H9 (cell line): ENCODE measurements around the gene SLC24A4. TPM values are rescaled to one million over a fixed set of nuclear protein-coding genes. Genes with fewer than 3 reads are reported as not detected.

Experiments used
- DNase-seq: peaks from one replicate; pipeline ENCODE4 v3.0.0-alpha.2; 2017
- H2AFZ ChIP-seq: one replicate; pipeline ENCODE4 v1.6.1; 2013; ENCODE audit warnings: mild to moderate bottlenecking, low read length, control low read depth, moderate library complexity
- H2AK5ac ChIP-seq: 2 replicates; pipeline ENCODE4 v1.6.1; 2013; ENCODE audit warnings: low read length, control low read depth, mixed read lengths; ENCODE audit not compliant: insufficient read length
- H2BK120ac ChIP-seq: one replicate; pipeline ENCODE4 v1.6.1; 2013; ENCODE audit warnings: low read depth, mild to moderate bottlenecking, low read length, control low read depth, inconsistent platforms; ENCODE audit not compliant: poor library complexity, severe bottlenecking
- H2BK12ac ChIP-seq: 2 replicates; pipeline ENCODE4 v1.6.1; 2013; ENCODE audit warnings: low read length, control low read depth, mixed read lengths, low read depth; ENCODE audit not compliant: insufficient read length
- H2BK15ac ChIP-seq: 2 replicates; pipeline ENCODE4 v1.6.1; 2013; ENCODE audit warnings: low read depth, low read length, control low read depth
- H2BK20ac ChIP-seq: one replicate; pipeline ENCODE4 v1.6.1; 2013; ENCODE audit warnings: low read depth, mild to moderate bottlenecking, low read length, control low read depth, inconsistent platforms; ENCODE audit not compliant: poor library complexity, severe bottlenecking
- H2BK5ac ChIP-seq: 2 replicates; pipeline ENCODE4 v1.6.1; 2013; ENCODE audit warnings: low read length, control low read depth, mixed read lengths; ENCODE audit not compliant: insufficient read length
- H3K14ac ChIP-seq: 2 replicates; pipeline ENCODE4 v1.6.1; 2013; ENCODE audit warnings: low read length, control low read depth; ENCODE audit not compliant: insufficient read depth
- H3K18ac ChIP-seq: 2 replicates; pipeline ENCODE4 v1.6.1; 2013; ENCODE audit warnings: low read depth, mild to moderate bottlenecking, mixed read lengths, low read length, control low read depth; ENCODE audit not compliant: insufficient read length
- H3K23ac ChIP-seq: 2 replicates; pipeline ENCODE4 v1.6.1; 2013; ENCODE audit warnings: low read length, control low read depth, mixed read lengths, low read depth; ENCODE audit not compliant: insufficient read length
- H3K23me2 ChIP-seq: 2 replicates; pipeline ENCODE4 v1.6.1; 2013; ENCODE audit warnings: low read depth, mild to moderate bottlenecking, mixed read lengths, low read length, control low read depth; ENCODE audit not compliant: insufficient read length, poor library complexity, severe bottlenecking
- H3K27ac ChIP-seq: 2 replicates; pipeline ENCODE4 v1.5.1; 2013; ENCODE audit warnings: low read length, control low read depth, mixed read lengths, low read depth; ENCODE audit not compliant: insufficient read length
- H3K27me3 ChIP-seq: 2 replicates; pipeline ENCODE4 v1.6.1; 2013; ENCODE audit warnings: low read length, control low read depth, inconsistent platforms; ENCODE audit not compliant: insufficient read depth
- H3K4ac ChIP-seq: 2 replicates; pipeline ENCODE4 v1.6.1; 2013; ENCODE audit warnings: low read depth, mild to moderate bottlenecking, control low read depth, inconsistent platforms, low read length, moderate library complexity
- H3K4me1 ChIP-seq: 2 replicates; pipeline ENCODE4 v1.6.1; 2013; ENCODE audit warnings: low read length, control low read depth, inconsistent platforms; ENCODE audit not compliant: insufficient read depth
- H3K4me2 ChIP-seq: 2 replicates; pipeline ENCODE4 v1.6.1; 2013; ENCODE audit warnings: low read length, control low read depth, mixed read lengths; ENCODE audit not compliant: insufficient read length, insufficient read depth
- H3K56ac ChIP-seq: 2 replicates; pipeline ENCODE4 v1.6.1; 2013; ENCODE audit warnings: low read depth, mild to moderate bottlenecking, mixed read lengths, low read length, control low read depth; ENCODE audit not compliant: insufficient read length
- H3K79me1 ChIP-seq: 2 replicates; pipeline ENCODE4 v1.6.1; 2013; ENCODE audit warnings: low read depth, mild to moderate bottlenecking, moderate library complexity, low read length, control low read depth, inconsistent platforms; ENCODE audit not compliant: insufficient read depth, poor library complexity, severe bottlenecking
- H3K79me2 ChIP-seq: 2 replicates; pipeline ENCODE4 v1.6.1; 2013; ENCODE audit warnings: low read length, control low read depth, inconsistent platforms; ENCODE audit not compliant: insufficient read depth
- H3K9ac ChIP-seq: 2 replicates; pipeline ENCODE4 v1.6.1; 2013; ENCODE audit warnings: low read length, control low read depth, mixed read lengths; ENCODE audit not compliant: insufficient read length; ENCODE audit errors: extremely low read depth
- H3K9me3 ChIP-seq: one replicate; pipeline ENCODE4 v1.6.1; 2013; ENCODE audit warnings: low read depth, low read length, inconsistent platforms; ENCODE audit not compliant: control insufficient read depth
- H3T11ph ChIP-seq: one replicate; pipeline ENCODE4 v1.6.1; 2013; ENCODE audit warnings: mild to moderate bottlenecking, low read length, control low read depth, inconsistent platforms
- H4K20me1 ChIP-seq: one replicate; pipeline ENCODE4 v1.6.1; 2013; ENCODE audit not compliant: control insufficient read depth, insufficient read length, insufficient read depth
- H4K5ac ChIP-seq: 2 replicates; pipeline ENCODE4 v1.6.1; 2013; ENCODE audit warnings: low read depth, mild to moderate bottlenecking, mixed read lengths, low read length, control low read depth; ENCODE audit not compliant: insufficient read length
- H4K8ac ChIP-seq: replicated peaks from 2 replicates; pipeline ENCODE4 v1.6.1; 2013; ENCODE audit warnings: low read length, control low read depth, mixed read lengths, low read depth; ENCODE audit not compliant: insufficient read length
- H4K91ac ChIP-seq: 2 replicates; pipeline ENCODE4 v1.6.1; 2013; ENCODE audit warnings: low read depth, mild to moderate bottlenecking, moderate library complexity, mixed read lengths, low read length, control low read depth; ENCODE audit not compliant: insufficient read length
- H3K27ac Mint-ChIP-seq, 3 experiments: 2 replicates in 2 of 3; 3 replicates in 1 of 3; pipeline ENCODE4 v1.8.0; 2020 to 2021; ENCODE audit warnings: mixed read lengths in 3 of 3, mild to moderate bottlenecking in 1 of 3, moderate library complexity in 1 of 3
- H3K27me3 Mint-ChIP-seq: 2 replicates; pipeline ENCODE4 v1.8.0; 2021; ENCODE audit warnings: low read depth, mild to moderate bottlenecking, moderate library complexity, mixed read lengths
- H3K36me3 Mint-ChIP-seq, 3 experiments: 2 replicates in 2 of 3; 3 replicates in 1 of 3; pipeline ENCODE4 v1.8.0; 2020 to 2021; ENCODE audit warnings: low read depth in 3 of 3, mixed read lengths in 3 of 3; ENCODE audit not compliant: insufficient read depth in 1 of 3
- H3K4me1 Mint-ChIP-seq, 2 experiments: 2 replicates each; pipeline ENCODE4 v1.8.0; 2020; ENCODE audit warnings: mixed read lengths in 2 of 2
- H3K4me3 Mint-ChIP-seq, 2 experiments: 2 replicates in 1 of 2; 3 replicates in 1 of 2; pipeline ENCODE4 v1.8.0; 2020 to 2021; ENCODE audit warnings: mild to moderate bottlenecking in 2 of 2, mixed read lengths in 2 of 2, moderate library complexity in 1 of 2
- H3K9me3 Mint-ChIP-seq, 2 experiments: 2 replicates in 1 of 2; 3 replicates in 1 of 2; pipeline ENCODE4 v1.8.0; 2020; ENCODE audit warnings: mild to moderate bottlenecking in 2 of 2, mixed read lengths in 2 of 2, moderate library complexity in 1 of 2
- CTCF ChIP-seq: fragments of 200-600 bp; sonication (generic); conservative IDR thresholded peaks from 3 replicates; pipeline ENCODE4 v1.8.0; 2021; ENCODE audit warnings: antibody characterized with exemption, mild to moderate bottlenecking
- WGBS: extraction: QIAGEN DNeasy Blood & Tissue Kit; methylation state at CpG from one replicate; pipeline ENCODE4 v1.1.7; 2013; ENCODE audit warnings: missing lambda C conversion rate, low lambda C conversion rate, mixed read lengths; ENCODE audit not compliant: insufficient read length; ENCODE audit errors: extremely low coverage; 5-methylcytosine and 5-hydroxymethylcytosine counted together
- total RNA-seq: library from RNA; stranded (reverse); gene quantifications from 2 replicates; pipeline ENCODE4 v1.2.1, GENCODE V29; 2021

The SLC24A4 gene
- total RNA-seq, 1 experiment from 2014 or later, result 0.24 TPM

GRCh38 chr14:92460541-92460915 lies 137.6 kb downstream of the SLC24A4 start:
- DNase-seq, result no peak
- Histone ChIP-seq H3K14ac (no peak overlapping the region), H3K9ac (no peak overlapping the region), H3K56ac (no peak overlapping the region), H2AK5ac (no peak overlapping the region), H4K5ac (no peak overlapping the region), H2BK120ac (no peak overlapping the region), H4K20me1 (no peaks in the 10 kb centered on the region), H3K27ac (no peak overlapping the region), H3K18ac (no peak overlapping the region), H2BK5ac (no peak overlapping the region), H2BK20ac (no peak overlapping the region), H3K23ac (no peak overlapping the region), H2BK12ac (no peak overlapping the region), H3K27me3 (no peaks in the 10 kb centered on the region), H3K79me1 (no peaks in the 10 kb centered on the region), H3K4me2 (no peak overlapping the region), H3K23me2 (no peaks in the 10 kb centered on the region), H3K79me2 (no peaks in the 10 kb centered on the region; the same call in 1 of the 2 replicates), H4K8ac (no peak overlapping the region), H3K4me1 (no peaks in the 10 kb centered on the region), H2BK15ac (no peak overlapping the region), H3T11ph (no peak overlapping the region), H3K9me3 (no peaks in the 10 kb centered on the region), H2AFZ (no peak overlapping the region), H4K91ac (no peak overlapping the region), H3K4ac (no peak overlapping the region)
- Mint-ChIP-seq H3K9me3 (no peaks in the 10 kb centered on the region; a peak in 1 of 5 replicates), H3K27me3 (peaks cover 2% of the 10 kb centered on the region), H3K4me1 (peaks cover 3 to 9% of the 10 kb centered on the region in 2 experiments), H3K36me3 (no peaks in the 10 kb centered on the region), H3K4me3 (no peak overlapping the region), H3K27ac (no peak overlapping the region)
- WGBS, result no CpG with 5 or more reads among the region's 6 CpGs
- no peak for TF ChIP-seq CTCF
